Smooth muscle cell (in vitro differentiated cells): ENCODE data around the gene EXPH5. TPM values are rescaled to one million over a fixed set of nuclear protein-coding genes. Genes with fewer than 3 reads are reported as not detected.
A peak's percentile ranks its signal among the peaks of the same experiment; 100 is the strongest.

ENCODE experiments used
- DNase-seq: peaks from one replicate; lab custom pipeline; 2025; ENCODE audit not compliant: unreplicated experiment; lab: John Stamatoyannopoulos, UW
- H2AFZ ChIP-seq: fragments of 200-600 bp; sonication (generic); 2 replicates; pipeline ENCODE4 v1.6.0; 2016; ENCODE audit warnings: antibody characterized with exemption, low read depth, mild to moderate bottlenecking
- H3F3A ChIP-seq: fragments of 200-600 bp; sonication (generic); 2 replicates; pipeline ENCODE4 v1.6.0; 2017; ENCODE audit warnings: antibody characterized with exemption, low read depth
- H3K27ac ChIP-seq: fragments of 200-600 bp; sonication (generic); 2 replicates; pipeline ENCODE4 v1.5.1; 2016; ENCODE audit warnings: low read depth, mild to moderate bottlenecking
- H3K27me3 ChIP-seq: fragments of 200-600 bp; sonication (generic); 2 replicates; pipeline ENCODE4 v1.6.1; 2016; ENCODE audit warnings: low read depth, mild to moderate bottlenecking
- H3K36me3 ChIP-seq: fragments of 200-600 bp; sonication (generic); 2 replicates; pipeline ENCODE4 v1.5.1; 2016; ENCODE audit warnings: low read depth
- H3K4me1 ChIP-seq: fragments of 200-600 bp; sonication (generic); 2 replicates; pipeline ENCODE4 v1.5.1; 2016; ENCODE audit warnings: low read depth
- H3K4me2 ChIP-seq: fragments of 200-600 bp; sonication (generic); 2 replicates; pipeline ENCODE4 v1.6.0; 2016; ENCODE audit warnings: mild to moderate bottlenecking
- H3K4me3 ChIP-seq: fragments of 200-600 bp; sonication (generic); 2 replicates; pipeline ENCODE4 v1.5.1; 2016; ENCODE audit warnings: mild to moderate bottlenecking
- H3K79me2 ChIP-seq: fragments of 200-600 bp; sonication (generic); 2 replicates; pipeline ENCODE4 v1.6.0; 2016; ENCODE audit warnings: low read depth, mild to moderate bottlenecking
- H3K9ac ChIP-seq: fragments of 200-600 bp; sonication (generic); 2 replicates; pipeline ENCODE4 v1.6.0; 2016; ENCODE audit warnings: low read depth
- H3K9me3 ChIP-seq: fragments of 200-600 bp; sonication (generic); replicated peaks from 2 replicates; pipeline ENCODE4 v1.5.1; 2016; ENCODE audit warnings: low read depth
- H4K20me1 ChIP-seq: fragments of 200-600 bp; sonication (generic); 2 replicates; pipeline ENCODE4 v1.6.0; 2016; ENCODE audit warnings: low read depth
- WGBS: methylation state at CpG from one replicate; pipeline ENCODE4 v1.1.7; 2016; ENCODE audit warnings: low lambda C conversion rate; 5-methylcytosine and 5-hydroxymethylcytosine counted together
- polyA plus RNA-seq: library from polyadenylated mRNA; unstranded; fragments of >200 nt; fragmentation: Nextera tagmentation; extraction: Ambion mirVana; gene quantifications from 2 replicates; pipeline ENCODE4 v1.2.1, GENCODE V29; 2016
- total RNA-seq: library from RNA; depleted of rRNA; stranded (reverse); fragments of >200 nt; gene quantifications from 2 replicates; pipeline ENCODE4 v1.2.3, GENCODE V29; 2014
- TF ChIP-seq, protein P1 (sequence below): fragments of 200-600 bp; sonication (generic); IDR thresholded peaks from 2 replicates; pipeline ENCODE4 v1.5.1; 2017; ENCODE audit warnings: borderline replicate concordance, mild to moderate bottlenecking, antibody characterized with exemption; ENCODE audit not compliant: insufficient read depth, poor library complexity, severe bottlenecking

Gene EXPH5
- total and polyA plus RNA-seq, 2 experiments from 2014 or later: 0.54 to 6.9 TPM

DNA sequence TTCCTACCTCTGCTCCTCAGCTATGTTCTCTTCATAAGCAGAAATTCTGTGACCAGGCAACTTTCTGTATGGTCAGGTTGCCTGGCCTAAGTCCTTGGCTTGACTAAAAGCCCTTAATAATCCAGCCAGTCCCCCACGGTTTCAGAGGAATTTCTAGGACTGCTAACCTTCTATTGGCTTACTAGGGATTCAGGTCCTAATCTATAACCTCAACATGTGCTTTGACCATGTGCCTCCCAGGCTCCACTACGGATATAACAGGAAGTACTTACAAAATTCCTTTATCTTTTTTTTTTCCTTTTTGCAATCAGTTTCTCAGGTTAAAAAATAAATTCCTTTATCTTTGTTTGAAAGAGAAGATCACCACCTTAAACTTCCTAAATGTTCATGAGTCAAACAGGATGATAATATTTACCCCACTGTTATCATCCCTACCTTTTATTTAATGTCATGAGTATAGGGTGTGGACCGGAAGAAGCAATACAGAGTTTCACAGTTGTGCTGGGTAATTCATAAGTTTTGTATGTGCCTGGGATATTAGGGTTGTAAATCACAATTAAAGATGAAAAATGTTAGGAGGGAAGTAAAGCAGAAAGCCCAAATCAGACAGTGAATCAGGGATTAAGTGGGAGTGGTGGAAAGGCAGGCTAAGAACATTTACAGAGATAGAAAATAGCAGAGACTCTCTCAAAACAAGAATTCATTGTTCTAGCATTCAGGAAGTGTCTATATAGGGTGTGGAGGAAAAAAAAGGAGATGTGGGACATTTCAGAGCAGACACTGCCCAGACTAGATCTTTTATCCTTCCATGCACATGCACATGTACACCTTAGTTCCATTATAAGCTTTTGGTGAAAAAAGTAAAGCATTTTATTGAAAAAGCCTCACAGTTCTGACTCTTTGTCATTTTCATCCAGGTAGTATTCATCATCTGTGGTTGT, 84.6 kb downstream of the EXPH5 start:
- H3K4me1 ChIP-seq: no peaks in the 10 kb centered on the region
- H3K79me2 ChIP-seq: no peaks in the 10 kb centered on the region
- no peaks in the 10 kb centered on the region for H4K20me1 ChIP-seq
- no peaks in the 10 kb centered on the region for H3K9me3 ChIP-seq
- DNase-seq: no peak
- no peaks in the 10 kb centered on the region for H3K36me3 ChIP-seq
- H3K27ac ChIP-seq: no peak overlapping the region
- 58% methylated on average over 3 of the region's 3 CpGs for WGBS
- H3K4me3 ChIP-seq: no peak overlapping the region
- no peaks in the 10 kb centered on the region for H3K27me3 ChIP-seq
- no peak overlapping the region for H2AFZ ChIP-seq
- no peak overlapping the region for H3K4me2 ChIP-seq
- no peak overlapping the region for H3K9ac ChIP-seq
- no peaks in the 10 kb centered on the region for H3F3A ChIP-seq
- TF ChIP-seq, protein P1, sequence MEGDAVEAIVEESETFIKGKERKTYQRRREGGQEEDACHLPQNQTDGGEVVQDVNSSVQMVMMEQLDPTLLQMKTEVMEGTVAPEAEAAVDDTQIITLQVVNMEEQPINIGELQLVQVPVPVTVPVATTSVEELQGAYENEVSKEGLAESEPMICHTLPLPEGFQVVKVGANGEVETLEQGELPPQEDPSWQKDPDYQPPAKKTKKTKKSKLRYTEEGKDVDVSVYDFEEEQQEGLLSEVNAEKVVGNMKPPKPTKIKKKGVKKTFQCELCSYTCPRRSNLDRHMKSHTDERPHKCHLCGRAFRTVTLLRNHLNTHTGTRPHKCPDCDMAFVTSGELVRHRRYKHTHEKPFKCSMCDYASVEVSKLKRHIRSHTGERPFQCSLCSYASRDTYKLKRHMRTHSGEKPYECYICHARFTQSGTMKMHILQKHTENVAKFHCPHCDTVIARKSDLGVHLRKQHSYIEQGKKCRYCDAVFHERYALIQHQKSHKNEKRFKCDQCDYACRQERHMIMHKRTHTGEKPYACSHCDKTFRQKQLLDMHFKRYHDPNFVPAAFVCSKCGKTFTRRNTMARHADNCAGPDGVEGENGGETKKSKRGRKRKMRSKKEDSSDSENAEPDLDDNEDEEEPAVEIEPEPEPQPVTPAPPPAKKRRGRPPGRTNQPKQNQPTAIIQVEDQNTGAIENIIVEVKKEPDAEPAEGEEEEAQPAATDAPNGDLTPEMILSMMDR: no peak

DNA sequence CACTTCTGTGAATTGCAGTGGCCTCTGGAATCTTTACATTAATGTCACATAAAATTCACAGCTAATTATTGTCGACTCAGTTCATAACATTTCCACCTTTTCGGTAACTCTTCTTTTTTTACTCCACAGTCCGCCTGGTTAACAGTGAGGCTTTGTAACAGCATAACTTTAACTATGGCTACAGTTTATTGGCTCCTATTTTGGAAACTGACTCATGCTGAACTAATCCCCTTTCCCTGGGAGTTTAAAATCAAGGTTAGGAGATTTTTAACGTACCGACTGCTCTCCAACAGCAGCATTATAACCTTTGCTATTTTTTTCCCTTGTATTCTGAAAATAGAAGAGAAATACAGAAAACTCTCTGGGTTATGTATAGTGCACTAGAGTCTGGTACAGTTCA, 92.2 kb downstream of the EXPH5 start:
- Histone ChIP-seq H3K4me3 (no peak overlapping the region), H3K9me3 (no peaks in the 10 kb centered on the region), H2AFZ (peak overlapping the region; percentile 73), H3K36me3 (no peaks in the 10 kb centered on the region), H3K4me1 (peaks cover 11% of the 10 kb centered on the region), H4K20me1 (no peaks in the 10 kb centered on the region), H3K79me2 (no peaks in the 10 kb centered on the region), H3K27ac (peak overlapping the region; percentile 68), H3K4me2 (peak overlapping the region; percentile 73), H3K9ac (peak overlapping the region; percentile 16), H3F3A (peaks cover 25% of the 10 kb centered on the region), H3K27me3 (no peaks in the 10 kb centered on the region)
- TF ChIP-seq, protein P1: no peak
- WGBS: 0% methylated on average over 5 of the region's 5 CpGs
- DNase-seq: no peak

DNA sequence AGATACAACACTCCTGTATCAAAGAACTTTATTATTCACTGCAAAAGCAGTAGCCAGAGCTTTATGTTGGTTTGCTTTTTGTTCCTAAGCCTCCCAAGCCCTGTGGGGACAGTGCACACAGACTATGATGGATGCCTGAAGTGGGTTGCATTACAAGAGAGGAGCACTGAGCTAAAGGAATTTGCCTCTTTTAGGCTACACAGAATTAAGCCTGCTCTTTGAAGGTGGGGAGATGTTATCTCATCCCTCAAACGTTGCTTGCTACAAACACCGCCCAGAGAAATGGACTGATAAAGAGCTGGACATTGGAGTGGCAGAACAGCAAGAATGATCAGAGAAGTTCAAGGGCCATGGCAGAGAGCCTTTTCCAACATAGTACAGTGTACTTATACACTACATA, 92.8 kb downstream of the EXPH5 start:
- WGBS: 8% methylated on average over 2 of the region's 2 CpGs
- TF ChIP-seq, protein P1: no peak
- no peak for DNase-seq
- H3K27ac ChIP-seq: peak overlapping the region; percentile 68
- H3K4me3 ChIP-seq: no peak overlapping the region
- H3K36me3 ChIP-seq: no peaks in the 10 kb centered on the region
- H3K9me3 ChIP-seq: no peaks in the 10 kb centered on the region
- peaks cover 16% of the 10 kb centered on the region for H3K4me1 ChIP-seq
- peak overlapping the region; percentile 73 for H2AFZ ChIP-seq
- peak overlapping the region; percentile 16 for H3K9ac ChIP-seq
- H3F3A ChIP-seq: peaks cover 31% of the 10 kb centered on the region
- H3K27me3 ChIP-seq: no peaks in the 10 kb centered on the region
- peak overlapping the region; percentile 73 for H3K4me2 ChIP-seq
- H3K79me2 ChIP-seq: peaks cover 3% of the 10 kb centered on the region
- no peaks in the 10 kb centered on the region for H4K20me1 ChIP-seq

DNA sequence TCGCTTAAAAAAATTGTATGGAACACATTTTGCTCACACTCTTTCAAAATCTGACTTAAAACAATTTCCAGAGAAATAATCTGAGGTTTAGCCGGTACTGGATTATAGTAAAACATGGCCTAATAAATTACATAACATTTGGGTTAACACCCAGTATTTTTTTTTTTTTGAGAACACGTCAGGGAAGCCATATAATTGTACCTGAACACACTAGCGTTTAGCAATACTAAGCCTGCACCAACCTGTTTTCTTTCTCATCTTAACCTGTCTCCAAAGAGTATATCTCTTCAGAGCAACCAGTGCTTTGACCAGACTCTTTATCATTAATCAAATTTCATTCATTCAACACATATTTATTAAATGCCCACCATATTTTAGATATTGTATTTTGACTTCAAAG, 93.4 kb downstream of the EXPH5 start:
- 76% methylated on average over 4 of the region's 4 CpGs for WGBS
- H3F3A ChIP-seq: peaks cover 33% of the 10 kb centered on the region
- no peak overlapping the region for H3K9ac ChIP-seq
- H3K79me2 ChIP-seq: peaks cover 8% of the 10 kb centered on the region
- H3K27ac ChIP-seq: peak overlapping the region; percentile 68
- peaks cover 16% of the 10 kb centered on the region for H3K4me1 ChIP-seq
- H3K9me3 ChIP-seq: no peaks in the 10 kb centered on the region
- DNase-seq: no peak
- H3K4me3 ChIP-seq: no peak overlapping the region
- H3K4me2 ChIP-seq: peak overlapping the region; percentile 73
- TF ChIP-seq, protein P1: no peak
- H3K27me3 ChIP-seq: no peaks in the 10 kb centered on the region
- H2AFZ ChIP-seq: no peak overlapping the region
- H3K36me3 ChIP-seq: no peaks in the 10 kb centered on the region
- no peaks in the 10 kb centered on the region for H4K20me1 ChIP-seq
